DND-41 (cell line): ENCODE results near the gene MCM9.

ENCODE experiments used
- ATAC-seq: fragments of 200-7000 bp; cut with Tn5 transposase; 3 replicates; pipeline ENCODE4 v1.9.1; 2021; ENCODE audit warnings: low read depth; ENCODE audit not compliant: insufficient read depth
- DNase-seq: peaks from one replicate; pipeline ENCODE4 v3.0.0-alpha.2; 2020
- H2AFZ ChIP-seq: 2 replicates; pipeline ENCODE4 v1.6.0; 2012; ENCODE audit warnings: low read depth, low read length
- H3K27ac ChIP-seq: 2 replicates; pipeline ENCODE4 v1.5.1; 2012; ENCODE audit warnings: low read length, inconsistent platforms
- H3K27me3 ChIP-seq: fragments of 200-600 bp; sonication (generic); 2 replicates; pipeline ENCODE4 v1.6.0; 2012; ENCODE audit warnings: low read length, mild to moderate bottlenecking, inconsistent platforms; ENCODE audit not compliant: insufficient read depth, poor library complexity
- H3K36me3 ChIP-seq: 2 replicates; pipeline ENCODE4 v1.5.1; 2012; ENCODE audit warnings: low read length, inconsistent platforms; ENCODE audit not compliant: insufficient read depth
- H3K4me1 ChIP-seq: 2 replicates; pipeline ENCODE4 v1.5.1; 2012; ENCODE audit warnings: mild to moderate bottlenecking, low read length; ENCODE audit not compliant: insufficient read depth
- H3K4me2 ChIP-seq: 2 replicates; pipeline ENCODE4 v1.6.0; 2012; ENCODE audit warnings: mild to moderate bottlenecking, moderate library complexity, low read length, inconsistent platforms; ENCODE audit not compliant: insufficient read depth
- H3K4me3 ChIP-seq, 2 experiments: fragments of 200-600 bp in 1 of 2; shearing (Covaris generic) in 1 of 2; 2 replicates each; pipeline ENCODE4 v1.5.1; 2012 to 2016; ENCODE audit warnings: inconsistent platforms in 2 of 2, low read length in 2 of 2, mild to moderate bottlenecking in 2 of 2, low read depth in 1 of 2, moderate library complexity in 1 of 2
- H3K79me2 ChIP-seq: 2 replicates; pipeline ENCODE4 v1.6.0; 2012; ENCODE audit warnings: low read length, inconsistent platforms; ENCODE audit not compliant: insufficient read depth
- H3K9ac ChIP-seq: 2 replicates; pipeline ENCODE4 v1.6.0; 2012; ENCODE audit warnings: low read depth, mild to moderate bottlenecking, inconsistent platforms, low read length, moderate library complexity
- H3K9me3 ChIP-seq: 2 replicates; pipeline ENCODE4 v1.5.1; 2012; ENCODE audit warnings: low read length, moderate library complexity, mild to moderate bottlenecking, inconsistent platforms; ENCODE audit not compliant: insufficient read depth, severe bottlenecking
- H4K20me1 ChIP-seq: 2 replicates; pipeline ENCODE4 v1.6.0; 2012; ENCODE audit warnings: low read length; ENCODE audit not compliant: insufficient read depth
- EZH2 ChIP-seq: IDR thresholded peaks from 3 replicates; pipeline ENCODE4 v1.6.1; 2012; ENCODE audit warnings: borderline replicate concordance, low read depth, mild to moderate bottlenecking, moderate library complexity, low read length, inconsistent platforms; ENCODE audit not compliant: severe bottlenecking
- TF ChIP-seq, protein P1 (sequence below): IDR thresholded peaks from 2 replicates; pipeline ENCODE4 v1.5.1; 2012; ENCODE audit warnings: borderline replicate concordance, low read length, moderate library complexity, mild to moderate bottlenecking; ENCODE audit not compliant: poor library complexity, severe bottlenecking; ENCODE audit errors: extremely low read depth

Gene MCM9

DNA sequence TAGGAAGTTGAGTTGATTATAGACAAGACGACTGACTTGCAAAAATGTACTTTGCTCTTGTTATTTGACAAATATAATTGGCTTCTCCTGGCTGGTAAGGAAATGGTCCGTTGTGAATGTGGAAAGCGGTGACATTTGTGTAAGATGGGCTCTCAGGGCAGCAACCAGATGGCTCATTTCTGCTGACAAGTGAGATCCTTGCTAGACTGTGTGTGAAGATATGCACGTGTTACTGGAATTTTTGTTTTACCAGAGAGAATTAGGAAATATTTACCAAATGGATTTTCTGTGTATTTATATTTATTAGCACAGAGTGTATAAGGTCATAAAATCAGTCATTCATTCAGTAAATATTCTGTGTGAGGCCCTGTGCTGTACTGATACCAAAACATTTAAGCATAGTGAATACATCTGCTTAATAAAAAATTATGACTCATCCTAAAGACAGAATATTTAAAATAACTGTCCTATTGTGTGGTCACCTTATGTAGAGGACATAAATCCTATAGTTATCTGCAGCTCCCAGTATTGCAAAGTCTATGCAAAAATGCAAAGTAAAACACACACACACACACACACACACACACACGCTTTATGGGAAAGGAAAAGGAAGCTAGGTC lies 150.9 kb downstream of the MCM9 start:
- Histone ChIP-seq H3K9me3 (no peaks in the 10 kb centered on the region), H4K20me1 (no peaks in the 10 kb centered on the region), H3K4me1 (peaks cover 10% of the 10 kb centered on the region), H2AFZ (no peak overlapping the region), H3K27me3 (no peaks in the 10 kb centered on the region), H3K4me2 (no peak overlapping the region), H3K79me2 (no peaks in the 10 kb centered on the region), H3K27ac (no peak overlapping the region), H3K9ac (no peak overlapping the region), H3K4me3 (no peak overlapping the region), H3K36me3 (no peaks in the 10 kb centered on the region)
- ATAC-seq (no peak), DNase-seq (no peak)
- no peak for TF ChIP-seq EZH2
- TF ChIP-seq, protein P1, sequence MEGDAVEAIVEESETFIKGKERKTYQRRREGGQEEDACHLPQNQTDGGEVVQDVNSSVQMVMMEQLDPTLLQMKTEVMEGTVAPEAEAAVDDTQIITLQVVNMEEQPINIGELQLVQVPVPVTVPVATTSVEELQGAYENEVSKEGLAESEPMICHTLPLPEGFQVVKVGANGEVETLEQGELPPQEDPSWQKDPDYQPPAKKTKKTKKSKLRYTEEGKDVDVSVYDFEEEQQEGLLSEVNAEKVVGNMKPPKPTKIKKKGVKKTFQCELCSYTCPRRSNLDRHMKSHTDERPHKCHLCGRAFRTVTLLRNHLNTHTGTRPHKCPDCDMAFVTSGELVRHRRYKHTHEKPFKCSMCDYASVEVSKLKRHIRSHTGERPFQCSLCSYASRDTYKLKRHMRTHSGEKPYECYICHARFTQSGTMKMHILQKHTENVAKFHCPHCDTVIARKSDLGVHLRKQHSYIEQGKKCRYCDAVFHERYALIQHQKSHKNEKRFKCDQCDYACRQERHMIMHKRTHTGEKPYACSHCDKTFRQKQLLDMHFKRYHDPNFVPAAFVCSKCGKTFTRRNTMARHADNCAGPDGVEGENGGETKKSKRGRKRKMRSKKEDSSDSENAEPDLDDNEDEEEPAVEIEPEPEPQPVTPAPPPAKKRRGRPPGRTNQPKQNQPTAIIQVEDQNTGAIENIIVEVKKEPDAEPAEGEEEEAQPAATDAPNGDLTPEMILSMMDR = no peak

DNA sequence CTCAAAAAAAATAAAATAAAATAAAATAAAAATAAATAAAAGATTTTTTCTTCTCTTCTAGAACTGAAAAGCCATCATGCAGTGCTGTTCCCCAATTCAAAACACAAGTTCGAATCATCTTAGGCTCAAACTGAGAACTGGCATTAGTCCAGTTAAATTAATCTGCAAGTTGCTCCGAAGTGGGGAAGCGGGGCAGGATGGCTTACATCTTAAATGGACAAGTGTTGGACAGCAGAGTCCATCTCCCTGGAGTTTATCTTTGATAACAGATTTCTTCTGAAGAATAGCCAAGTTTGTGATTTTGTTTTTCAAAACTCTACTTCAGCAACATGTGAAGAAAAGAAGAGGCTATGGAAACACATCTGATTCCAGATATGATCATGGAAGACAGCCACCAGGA lies 152.3 kb downstream of the MCM9 start:
- Histone ChIP-seq H3K9ac (no peak overlapping the region), H4K20me1 (no peaks in the 10 kb centered on the region), H3K36me3 (no peaks in the 10 kb centered on the region), H3K27ac (no peak overlapping the region), H3K27me3 (no peaks in the 10 kb centered on the region), H3K4me3 (no peak overlapping the region), H2AFZ (no peak overlapping the region), H3K4me1 (peaks cover 2% of the 10 kb centered on the region; the same call in 1 of the 2 replicates), H3K4me2 (no peak overlapping the region), H3K79me2 (no peaks in the 10 kb centered on the region), H3K9me3 (no peaks in the 10 kb centered on the region)
- DNase-seq (no peak), ATAC-seq (no peak)
- TF ChIP-seq EZH2 = no peak
- TF ChIP-seq, protein P1 = no peak

DNA sequence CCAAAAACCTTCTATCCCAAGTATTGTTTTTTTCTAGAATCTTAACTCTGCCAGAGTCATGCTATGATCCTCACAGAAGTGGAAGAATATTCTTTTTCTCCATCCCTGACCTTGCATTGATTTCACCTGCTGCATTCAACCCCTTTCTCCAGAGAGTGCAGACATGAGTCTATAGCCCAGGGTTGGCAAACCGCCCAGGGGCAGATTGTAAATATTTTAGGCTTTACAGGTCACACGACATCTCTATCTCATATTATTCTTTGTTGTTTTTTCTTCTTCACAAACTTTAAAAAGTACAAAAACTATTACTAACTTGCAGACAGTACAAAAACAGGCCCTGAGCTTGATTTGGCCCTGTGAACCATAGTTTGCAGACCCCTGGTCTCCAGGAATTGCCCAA lies 153.1 kb downstream of the MCM9 start:
- H3K9me3 ChIP-seq = no peaks in the 10 kb centered on the region
- H3K9ac ChIP-seq = no peak overlapping the region
- no peak overlapping the region for H3K27ac ChIP-seq
- H3K27me3 ChIP-seq = no peaks in the 10 kb centered on the region
- no peaks in the 10 kb centered on the region for H4K20me1 ChIP-seq
- no peaks in the 10 kb centered on the region for H3K79me2 ChIP-seq
- H3K4me3 ChIP-seq = no peak overlapping the region
- no peak for ATAC-seq
- DNase-seq = no peak
- H2AFZ ChIP-seq = no peak overlapping the region
- no peak overlapping the region for H3K4me2 ChIP-seq
- no peaks in the 10 kb centered on the region for H3K4me1 ChIP-seq
- H3K36me3 ChIP-seq = no peaks in the 10 kb centered on the region
- TF ChIP-seq EZH2 = no peak
- TF ChIP-seq, protein P1 = no peak

DNA sequence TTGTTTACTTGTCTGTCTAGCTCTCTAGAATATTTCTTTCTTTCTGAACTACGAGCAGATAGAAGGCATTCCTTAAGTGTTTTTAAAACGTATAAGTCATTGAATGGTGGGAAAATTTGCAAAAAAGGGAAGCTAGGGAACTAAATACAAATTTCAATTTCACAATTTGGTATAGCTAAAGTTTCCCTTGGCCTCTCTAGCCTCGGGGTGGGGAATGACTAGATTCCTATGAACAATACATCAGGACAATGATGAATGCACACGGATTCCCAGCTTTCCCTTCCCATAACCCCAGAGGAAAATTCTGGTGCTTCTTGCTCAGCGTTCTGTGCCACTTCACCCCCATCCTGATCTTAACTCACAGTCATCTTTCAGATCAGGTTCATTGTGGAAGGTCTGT lies 154.3 kb downstream of the MCM9 start:
- Histone ChIP-seq H3K27me3 (no peaks in the 10 kb centered on the region), H3K4me3 (no peak overlapping the region), H3K9me3 (no peaks in the 10 kb centered on the region), H3K27ac (no peak overlapping the region), H2AFZ (no peak overlapping the region), H3K9ac (no peak overlapping the region), H3K36me3 (no peaks in the 10 kb centered on the region), H4K20me1 (no peaks in the 10 kb centered on the region), H3K4me1 (peaks cover 4% of the 10 kb centered on the region; the same call in 1 of the 2 replicates), H3K4me2 (no peak overlapping the region), H3K79me2 (no peaks in the 10 kb centered on the region)
- no peak for ATAC-seq
- no peak for TF ChIP-seq EZH2
- TF ChIP-seq, protein P1 = no peak
- no peak for DNase-seq
